ENCODE results near the gene IFNK.

IFNK gene

DNA sequence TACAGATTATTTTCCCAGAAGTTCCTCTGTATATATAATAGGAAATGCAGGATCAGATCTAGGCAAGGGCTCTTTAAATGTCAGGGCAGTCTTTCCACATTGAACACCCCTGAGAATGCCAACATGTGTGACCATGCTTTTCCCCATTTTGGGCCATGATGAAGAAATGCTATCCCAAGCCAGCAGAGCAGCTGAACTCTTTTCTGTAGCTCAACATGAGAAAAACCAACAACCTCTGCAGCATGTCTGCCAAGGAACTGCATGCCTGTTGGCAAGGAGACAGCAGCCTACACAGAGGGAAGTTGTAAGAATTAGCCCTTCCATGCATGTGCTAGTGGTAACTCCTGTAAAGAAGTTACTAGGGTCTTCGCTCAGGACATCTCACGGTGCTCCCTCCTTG, 9.5 kb upstream of the IFNK start:
- DNase-seq = no peak

DNA sequence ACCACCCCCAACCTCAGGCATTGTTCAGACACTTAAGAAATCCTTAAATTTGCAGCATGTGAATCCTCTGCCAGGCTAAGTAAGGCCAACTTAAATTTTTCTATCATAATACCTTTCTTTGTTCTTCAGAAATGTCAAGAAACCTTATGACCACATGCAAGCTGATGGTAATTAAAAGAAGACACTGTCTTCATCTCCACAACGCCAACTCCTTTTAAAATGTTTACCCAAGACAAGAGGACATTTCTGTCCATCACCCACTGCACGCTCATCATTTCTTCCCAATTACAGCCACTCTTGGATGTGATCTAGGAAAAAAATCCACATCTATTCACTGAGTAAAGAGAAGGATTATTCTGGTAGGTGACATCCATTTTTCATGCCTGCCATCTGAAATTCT, 6.1 kb upstream of the IFNK start:
- no peak for DNase-seq

- no peak for DNase-seq
Observed at GRCh38 chr9:27518809-27519208, 5.3 kb upstream of the IFNK start.

DNA sequence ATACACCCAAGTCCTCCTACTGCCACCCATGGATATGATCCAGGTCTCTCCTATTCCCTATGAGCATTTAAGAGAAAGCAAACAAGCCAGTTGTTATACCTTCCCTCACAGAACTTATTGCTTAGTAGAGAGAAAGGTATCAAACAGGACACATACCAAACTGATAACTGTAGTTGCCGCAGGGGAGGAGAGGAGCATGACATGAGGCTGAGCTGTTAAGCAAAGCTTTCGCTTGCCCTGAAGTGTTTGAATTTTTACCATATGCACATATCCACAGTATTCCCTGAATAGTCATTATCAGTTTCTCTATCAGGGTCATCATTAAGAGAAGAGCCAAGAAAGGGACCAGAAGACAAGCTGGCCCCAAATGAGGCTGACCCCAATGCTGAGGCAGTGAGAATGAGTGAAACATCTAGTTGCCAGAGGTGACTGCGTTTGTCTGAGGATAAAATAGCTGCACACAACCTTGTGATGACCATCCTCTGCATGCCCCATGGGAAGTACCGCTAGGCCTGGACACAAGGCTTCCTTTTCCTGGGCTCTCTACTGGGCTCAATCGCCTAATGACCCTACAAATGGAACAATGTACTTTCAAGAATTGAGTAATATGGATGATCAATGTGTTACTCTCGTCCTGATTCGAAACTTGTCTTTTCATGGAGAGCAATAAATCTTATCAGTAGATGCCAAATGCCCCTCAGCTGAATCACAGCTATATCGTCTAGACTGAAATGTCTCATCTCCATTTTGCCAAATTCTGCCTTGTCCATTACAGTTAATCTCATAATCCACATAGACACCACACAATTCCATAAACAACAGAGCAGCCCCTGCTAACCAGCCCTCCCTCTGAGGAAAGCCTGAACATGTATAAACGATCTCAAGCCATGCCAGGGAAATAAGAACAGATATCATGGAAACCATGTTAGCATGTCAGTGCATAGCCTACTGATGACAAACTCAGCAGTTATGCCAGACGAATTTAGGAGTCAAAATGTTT, 4.3 kb upstream of the IFNK start:
- DNase-seq = no peak

- DNase-seq = no peak
Observed at GRCh38 chr9:27520986-27521385, 3.1 kb upstream of the IFNK start.

- no peak for DNase-seq
Observed at GRCh38 chr9:27523141-27523540, 949 bp upstream of the IFNK start.

- DNase-seq = no peak
Observed at GRCh38 chr9:27527702-27528075, 3.6 kb downstream of the IFNK start.

DNA sequence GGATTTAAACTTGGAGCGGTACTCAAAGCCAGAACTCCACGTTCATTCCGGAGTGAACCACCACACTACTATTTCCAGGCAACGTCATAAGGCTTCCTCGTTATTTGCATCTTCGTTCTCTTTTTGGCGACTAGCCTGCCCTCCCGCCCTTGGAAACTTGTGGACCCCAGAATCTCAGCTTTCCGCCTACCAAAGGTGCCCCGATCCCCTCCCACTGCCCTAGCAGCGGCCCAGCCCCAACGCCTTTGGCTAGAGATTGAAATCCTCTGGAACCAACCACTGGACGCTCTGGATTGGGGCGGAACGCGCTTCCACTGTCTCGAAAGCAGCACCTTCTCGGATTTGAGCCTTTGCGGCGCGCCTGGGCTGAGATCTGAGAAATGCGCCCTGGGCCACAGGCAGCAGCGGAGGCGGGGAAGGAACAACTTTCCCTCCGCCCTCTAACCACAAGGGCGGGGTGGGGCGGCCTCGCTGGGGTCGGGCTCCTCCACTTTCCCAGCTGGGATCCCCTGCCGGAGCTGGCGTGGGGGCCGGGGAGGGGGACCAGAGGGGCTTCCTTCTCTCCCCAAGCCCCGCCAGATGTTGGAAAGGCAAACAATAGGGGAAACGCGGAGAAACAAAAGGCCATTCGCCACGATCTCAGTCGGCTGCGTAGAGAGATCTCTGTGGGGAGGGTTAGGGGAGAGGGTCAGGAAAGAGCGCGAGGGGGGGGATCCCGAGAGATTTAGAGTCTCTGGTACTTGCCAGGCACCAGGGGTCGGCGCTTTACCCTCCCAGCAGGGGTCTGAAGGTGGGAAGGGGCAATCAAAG, 4.2 kb downstream of the IFNK start:
- peak; percentile 11 for DNase-seq

DNA sequence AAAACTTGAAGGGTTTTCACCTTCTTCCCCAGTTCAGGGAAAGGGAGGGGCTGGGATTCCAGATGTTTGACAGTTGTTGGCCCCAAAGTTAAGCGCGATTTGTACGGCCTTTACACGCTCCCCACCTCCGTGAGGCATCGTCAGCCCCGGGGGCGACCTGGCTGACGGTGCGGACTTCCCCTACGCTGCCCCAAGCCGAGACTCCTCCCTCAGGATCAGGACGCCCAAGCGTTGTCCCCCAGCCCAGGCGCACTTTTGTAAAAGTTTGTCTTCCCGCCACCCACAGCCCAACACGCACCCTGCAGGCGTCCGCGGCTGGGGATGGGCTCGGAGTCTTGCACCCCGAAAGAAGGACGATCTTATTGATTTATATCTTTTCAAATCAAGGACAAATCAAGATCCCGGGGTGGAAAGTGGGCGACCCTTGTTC, 4.8 kb downstream of the IFNK start:
- DNase-seq = peak; percentile 14

DNA sequence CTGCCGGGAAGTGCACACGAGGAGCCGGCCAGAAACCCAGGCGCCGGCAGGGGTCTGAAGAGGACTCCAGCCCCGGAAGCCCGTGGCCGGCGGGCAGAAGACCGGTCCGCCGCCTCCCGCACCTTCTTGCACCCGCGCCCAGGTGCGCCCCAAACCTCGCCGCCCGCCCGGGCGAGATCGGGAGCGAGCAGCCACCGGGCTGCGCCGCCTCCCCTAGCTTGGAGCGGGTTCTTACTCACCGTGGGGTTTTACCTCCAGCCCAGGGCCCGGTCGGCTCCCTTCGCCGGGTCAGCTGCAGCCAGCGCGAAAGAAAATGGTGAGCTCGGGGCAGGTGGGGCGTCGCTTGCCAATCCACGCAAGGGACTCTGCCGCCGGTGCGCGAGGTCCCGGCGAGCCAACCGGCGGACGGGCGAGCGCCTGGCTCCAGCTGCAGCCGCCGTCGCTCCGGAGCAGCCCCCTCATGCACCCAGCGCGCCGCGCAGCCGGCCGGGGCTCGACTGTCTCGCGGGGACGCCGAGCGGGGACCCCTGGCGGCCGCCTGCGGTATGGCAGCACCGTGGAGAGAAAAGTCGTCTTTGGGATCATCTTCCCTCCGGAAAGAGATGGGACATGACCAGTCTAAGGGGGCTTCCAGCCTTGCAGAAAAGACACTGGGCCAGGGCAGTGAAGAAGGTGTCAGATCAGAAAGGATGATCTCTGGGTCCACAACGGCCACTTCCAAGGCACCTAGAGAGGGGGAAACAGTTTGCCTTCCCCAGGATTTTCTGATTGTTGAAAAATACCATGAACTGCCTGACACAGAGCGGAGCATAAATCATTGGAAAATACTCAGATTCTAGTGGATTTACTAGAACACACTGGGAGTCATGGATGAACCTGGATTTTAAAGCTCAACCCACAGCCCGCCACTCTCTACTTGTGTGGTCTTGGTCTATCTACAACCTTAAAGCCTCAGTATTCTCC, 5.5 kb downstream of the IFNK start, which contains the start of gene MOB3B:
Gene MOB3B, minus strand, starts transcription at position 499 of the 963 bp plus-strand sequence. CDS start 74,264 bp downstream, outside the sequence.
- peak; percentile 68 for DNase-seq

DNA sequence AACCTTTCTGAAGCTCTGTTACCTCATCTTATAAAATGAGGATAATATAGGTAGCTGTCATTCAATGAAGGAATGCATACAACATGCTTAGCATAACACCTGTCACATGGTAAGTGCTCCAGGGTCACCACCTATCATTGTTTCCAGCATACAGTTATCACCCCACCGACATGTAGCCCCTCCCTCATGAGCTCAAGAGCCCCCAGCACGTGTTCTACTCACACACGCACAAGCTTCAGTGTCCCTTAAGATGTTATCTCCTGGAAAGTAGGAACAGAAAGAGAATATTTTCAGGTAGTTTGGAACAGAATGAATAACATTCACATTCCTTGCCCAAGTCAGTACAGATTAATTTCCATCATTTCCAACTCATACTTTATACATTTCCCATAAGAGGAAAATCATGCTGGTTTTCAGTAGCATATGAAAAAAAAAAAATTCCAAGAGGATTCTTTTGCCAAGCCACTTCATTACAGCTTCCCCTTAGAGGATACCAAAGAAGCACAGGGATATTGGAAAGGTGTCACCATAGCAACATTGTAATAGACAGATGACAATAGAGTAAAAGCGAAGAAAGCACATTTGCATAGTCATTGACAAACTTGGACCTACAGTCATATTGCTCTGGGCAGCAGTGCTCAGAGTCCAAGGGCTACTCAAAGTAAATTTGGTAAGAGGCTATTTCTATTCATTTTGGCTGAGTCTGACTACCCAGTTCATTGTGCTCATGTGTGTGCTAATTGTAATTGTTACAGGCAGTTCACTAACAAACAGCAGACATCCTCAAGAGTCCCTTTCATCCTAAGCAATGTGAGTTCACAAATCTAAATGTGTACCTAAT, 7.0 kb downstream of the IFNK start:
- no peak for DNase-seq

DNA sequence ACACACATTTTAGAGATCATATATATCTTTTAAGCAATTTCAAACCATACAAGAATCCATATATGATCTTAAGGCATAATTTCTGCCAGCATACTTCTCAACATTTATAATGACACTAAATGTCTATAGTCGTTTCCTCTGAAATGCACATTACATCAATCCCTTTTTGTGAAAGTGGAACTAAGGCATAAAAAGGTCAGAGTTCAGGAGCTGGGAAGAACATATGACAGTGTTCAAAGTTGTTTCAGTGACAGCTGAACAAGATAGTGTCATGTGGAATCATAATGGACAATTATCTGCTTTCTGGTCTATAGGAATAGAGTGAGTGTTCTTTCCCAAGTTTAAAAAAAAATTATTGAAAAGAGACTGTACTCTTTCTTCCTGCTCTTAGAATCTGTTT, 8.0 kb downstream of the IFNK start:
- DNase-seq = no peak

DNA sequence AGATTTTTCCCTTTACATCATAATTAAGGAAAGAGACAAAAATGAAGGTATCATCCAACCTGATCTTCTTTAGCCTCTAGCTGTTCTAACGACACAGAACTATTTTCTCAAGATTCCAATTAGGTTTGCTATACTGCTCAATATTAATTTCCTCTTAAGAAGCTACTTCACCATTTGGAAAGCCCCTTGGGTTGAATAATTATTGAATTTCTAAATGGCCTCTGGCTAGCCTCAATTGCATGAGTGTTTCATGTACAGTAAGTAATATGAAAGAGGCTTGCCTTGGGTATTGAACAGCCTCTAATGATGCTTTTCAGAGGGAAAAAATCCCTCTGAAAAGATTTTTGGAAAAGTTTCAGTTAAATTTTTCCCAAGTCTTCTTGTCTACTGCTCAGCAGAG, 9.2 kb downstream of the IFNK start:
- DNase-seq = no peak

- DNase-seq = no peak
Observed at GRCh38 chr9:27534131-27534530, 10.0 kb downstream of the IFNK start.

GRCh38 chr9:27534658-27535209, 10.6 kb downstream of the IFNK start:
- no peak for DNase-seq

- no peak for DNase-seq
Observed at GRCh38 chr9:27535701-27536118, 11.6 kb downstream of the IFNK start.

DNA sequence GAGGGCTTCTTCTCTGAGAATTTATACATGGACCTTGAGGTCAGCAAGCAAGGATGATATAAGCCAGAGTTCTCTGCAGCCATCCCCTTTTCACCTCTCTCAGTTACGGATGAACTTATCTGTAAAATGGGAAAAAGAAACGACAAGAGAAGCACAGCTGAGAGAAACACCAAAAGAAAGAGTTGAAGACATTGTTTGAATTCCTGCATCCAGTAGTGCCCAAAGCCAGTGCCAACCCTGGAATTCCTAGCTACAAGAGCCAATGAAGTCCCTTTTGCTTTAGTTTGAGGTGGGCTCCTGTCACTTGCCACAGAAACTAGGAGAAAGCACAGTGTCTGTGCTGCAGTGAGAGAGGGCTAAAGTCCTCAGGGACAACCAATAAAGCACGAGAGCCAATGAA, 12.1 kb downstream of the IFNK start:
- no peak for DNase-seq

GRCh38 chr9:27537027-27537435, 12.9 kb downstream of the IFNK start:
- DNase-seq = no peak

GRCh38 chr9:27537756-27538155, 13.7 kb downstream of the IFNK start:
- no peak for DNase-seq

DNA sequence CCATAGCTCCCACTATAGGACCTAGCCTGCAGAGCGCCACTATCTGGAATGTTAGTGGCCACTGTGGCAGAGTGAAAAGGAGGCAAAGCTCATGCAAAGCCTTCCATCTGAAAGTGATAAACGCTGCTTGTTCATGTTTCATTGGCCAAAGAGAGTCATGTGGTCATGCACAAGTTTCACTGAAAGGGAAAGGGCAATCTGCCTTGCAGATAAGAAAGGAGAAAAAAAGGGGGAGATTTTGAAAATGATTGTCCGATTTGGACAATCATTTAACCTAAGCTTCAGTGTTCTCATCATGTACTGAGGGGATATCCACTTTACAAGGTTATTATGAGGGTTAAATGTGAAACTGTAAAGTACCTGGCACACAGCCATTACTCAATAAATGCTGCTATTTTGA, 14.6 kb downstream of the IFNK start:
- DNase-seq = no peak
